CD4-positive, alpha-beta T cell treated with Interleukin-4 for 4 hours (primary cell): ENCODE measurements around the gene IDS.
"Not testable (repeated sequence)": the region's sequence is repeated elsewhere in the genome, so short reads cannot be mapped to it uniquely, and the experiment has no call there.

ENCODE experiments used
- DNase-seq: peaks from one replicate; pipeline ENCODE4 v3.0.0-alpha.2; 2020

Gene IDS

DNA sequence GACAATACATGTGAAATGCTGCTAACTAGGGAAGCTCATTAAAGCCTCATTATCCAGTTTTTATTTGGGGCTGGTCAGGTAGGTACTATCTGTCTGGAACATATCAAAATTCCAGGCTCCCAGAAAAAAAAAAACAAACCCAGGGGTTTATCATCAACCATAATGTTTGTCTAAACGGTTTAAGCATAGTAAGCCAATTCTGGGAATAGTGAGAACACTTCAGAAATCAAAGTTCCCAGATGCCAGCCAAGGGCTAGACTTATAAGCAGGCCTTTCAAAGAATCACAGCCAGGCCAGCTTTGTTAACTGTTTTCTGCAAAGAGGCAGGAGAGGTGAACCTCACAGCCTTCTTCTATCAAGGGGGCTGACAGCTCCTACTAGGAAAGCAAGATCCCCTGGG lies 8.1 kb downstream of the IDS start:
- DNase-seq: no peak

DNA sequence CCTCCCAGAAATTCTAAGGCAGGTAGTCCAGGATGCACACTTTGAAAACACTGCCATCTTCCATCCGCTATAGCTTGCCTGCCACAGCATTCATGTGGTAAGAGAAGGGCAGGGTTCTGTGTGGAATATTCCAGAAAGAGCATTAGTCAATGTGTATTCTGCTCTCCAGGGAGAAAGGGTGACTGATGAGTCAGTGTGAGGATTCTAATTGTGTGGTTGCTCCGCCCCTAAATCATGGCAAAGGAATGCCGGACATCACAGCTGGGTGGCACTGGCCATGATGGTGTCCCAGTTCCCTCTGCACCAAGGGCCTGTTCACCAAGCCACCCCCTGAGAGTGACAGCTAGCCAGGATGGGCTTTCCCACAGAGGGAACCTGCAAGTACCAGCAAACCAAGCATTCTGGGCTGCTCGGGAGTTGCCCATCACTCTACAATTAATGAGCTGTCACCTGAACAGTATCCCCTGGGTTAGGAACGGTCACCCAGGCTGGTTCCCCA lies 9.5 kb downstream of the IDS start:
- DNase-seq: no peak

DNA sequence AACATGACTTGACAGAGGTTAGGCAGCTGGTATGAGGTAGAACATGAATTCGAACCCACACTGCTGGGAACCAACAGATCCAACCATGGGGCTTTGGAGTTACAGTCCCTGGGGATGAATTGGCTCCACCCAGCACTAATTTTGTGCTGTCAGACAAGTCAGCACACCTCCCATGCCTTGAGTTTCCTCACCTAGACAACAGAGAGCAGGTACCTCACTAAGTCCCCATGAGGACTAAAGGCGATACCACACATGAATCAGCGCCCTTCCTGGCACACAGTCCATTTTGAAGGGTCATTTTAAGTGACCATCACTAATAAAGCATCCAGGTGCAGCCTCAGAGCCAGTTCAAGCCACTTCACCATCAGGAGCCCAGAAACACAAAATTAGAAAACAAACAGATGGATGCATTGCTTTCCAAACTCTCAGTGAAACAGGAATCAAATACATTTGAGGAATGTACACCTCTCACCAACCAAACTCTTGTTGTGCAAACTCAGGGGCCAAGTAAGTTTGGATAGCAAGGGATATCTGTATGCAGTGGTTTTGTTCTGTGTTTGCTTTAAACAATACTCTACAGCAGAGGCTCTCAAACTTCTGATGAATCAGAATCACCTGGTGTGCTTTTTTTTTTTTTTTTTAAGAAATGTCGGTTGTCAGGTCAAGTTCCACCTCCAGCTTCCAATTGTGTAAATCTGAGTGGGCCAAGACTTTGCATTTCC lies 10.1 kb downstream of the IDS start:
- no peak for DNase-seq

DNA sequence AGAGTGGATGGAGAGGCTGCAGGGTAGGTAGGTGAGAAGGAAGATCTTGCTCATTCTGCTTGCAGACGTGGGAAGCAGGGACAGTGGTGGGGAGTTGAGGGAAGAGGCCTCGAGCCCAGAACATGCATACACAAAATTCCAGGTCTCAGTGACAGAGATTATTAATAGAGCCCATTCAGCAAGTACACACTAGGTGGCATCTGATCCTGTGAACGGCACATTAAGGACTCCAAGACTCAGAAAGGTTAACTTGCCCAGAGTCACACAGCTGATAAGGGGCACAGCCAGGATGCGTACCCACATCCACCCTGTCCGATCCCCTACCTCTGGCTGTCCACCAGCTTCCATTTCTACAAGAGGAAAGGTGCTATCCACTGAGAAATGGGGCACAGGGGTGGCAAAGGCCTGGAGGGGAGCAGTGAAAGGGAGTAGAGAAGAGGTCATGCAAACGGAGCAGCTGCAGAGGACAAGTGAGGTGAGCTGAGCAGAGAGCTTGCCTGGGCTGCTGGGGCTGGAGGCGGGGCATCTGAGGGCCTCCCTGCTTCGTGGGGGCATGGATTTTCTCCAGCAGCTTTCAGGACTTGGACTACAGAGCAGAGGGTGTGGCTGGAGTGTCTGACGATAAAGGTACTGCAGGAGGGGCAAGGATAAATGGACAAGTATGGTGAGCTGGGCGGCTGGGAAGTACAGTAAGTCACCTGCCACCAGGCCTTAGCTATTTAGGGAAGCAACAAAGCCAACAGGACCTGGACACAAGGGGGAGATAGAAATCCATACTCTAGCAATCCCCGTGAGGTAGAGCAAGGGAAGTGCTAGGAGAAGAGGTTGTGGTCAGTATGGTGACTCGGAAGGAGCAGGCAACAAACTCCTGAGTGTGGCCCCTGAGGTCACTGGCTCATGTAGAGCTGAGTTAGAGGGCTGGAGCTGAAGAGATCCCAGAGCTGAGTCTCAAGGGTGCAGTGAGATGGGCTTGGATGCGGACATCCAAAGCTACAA lies 11.2 kb downstream of the IDS start:
- no peak for DNase-seq

DNA sequence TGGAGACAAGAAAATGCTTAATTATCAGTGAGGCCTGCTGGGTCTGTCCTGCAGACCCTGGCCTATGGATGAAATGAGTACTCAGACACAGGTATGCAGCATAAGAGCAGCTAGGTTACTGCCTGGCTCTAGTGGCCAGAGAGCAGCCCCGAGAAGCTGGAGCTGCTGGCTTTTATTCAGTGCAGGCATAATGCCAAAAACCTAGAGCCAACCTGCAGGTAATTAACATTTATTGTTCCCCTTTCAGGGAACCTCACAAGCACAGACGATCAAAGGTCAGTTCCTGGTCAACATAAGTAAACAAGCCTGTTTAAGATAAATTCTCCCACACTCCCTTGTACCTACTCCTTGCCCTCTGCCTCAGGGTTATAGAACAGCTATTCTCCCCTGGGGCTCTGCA lies 13.3 kb downstream of the IDS start:
- DNase-seq: no peak

DNA sequence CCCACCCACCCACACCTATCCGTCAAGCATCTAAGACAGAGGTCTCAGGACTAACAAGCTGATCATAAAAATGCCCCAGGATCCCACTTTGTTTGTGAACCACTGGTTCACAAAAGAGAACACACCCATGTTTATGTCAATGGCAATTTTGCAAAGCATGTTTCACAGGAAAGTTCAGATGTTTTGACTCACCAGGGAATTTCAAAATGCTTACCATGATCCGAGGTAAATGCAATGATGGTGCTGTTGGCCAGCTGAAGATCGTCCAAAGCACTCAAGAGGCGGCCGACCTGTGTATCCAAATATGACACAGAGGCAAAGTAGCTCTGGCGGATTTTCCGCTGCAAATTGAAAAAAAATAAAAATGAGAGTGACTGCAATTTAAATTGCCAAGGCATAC lies 15.0 kb downstream of the IDS start:
- no peak for DNase-seq

DNA sequence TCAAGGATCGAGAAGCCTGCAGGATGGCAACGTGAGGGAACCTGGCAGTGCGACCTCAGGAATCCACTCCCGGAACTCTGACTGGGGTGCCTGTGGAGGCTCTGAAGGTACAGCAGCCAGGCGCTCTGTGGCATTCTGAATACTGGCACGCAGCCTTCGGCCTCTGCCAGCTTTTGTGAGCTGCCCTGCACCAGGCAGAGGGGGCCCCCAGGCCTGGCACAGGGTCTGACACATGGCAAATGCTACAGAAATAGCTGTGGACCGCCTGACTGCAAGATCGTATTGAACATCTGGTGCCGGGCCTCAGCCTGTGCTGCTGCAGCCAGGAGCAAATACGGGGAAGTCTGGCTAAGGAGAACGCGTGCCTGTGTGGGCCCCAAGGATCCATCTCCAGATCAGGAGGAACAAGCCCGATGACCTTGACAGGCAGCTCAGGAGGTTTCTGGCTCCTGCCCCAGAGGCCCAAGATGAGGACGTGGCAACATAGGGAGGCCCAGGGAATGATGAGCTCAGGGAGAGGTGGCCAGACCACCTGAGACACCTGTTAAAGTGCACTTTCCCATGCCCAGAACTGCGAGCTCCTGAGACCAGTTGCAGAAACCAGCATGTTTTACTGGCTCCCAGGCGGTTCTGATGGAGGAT lies 16.6 kb downstream of the IDS start:
- DNase-seq: not testable (repeated sequence)

DNA sequence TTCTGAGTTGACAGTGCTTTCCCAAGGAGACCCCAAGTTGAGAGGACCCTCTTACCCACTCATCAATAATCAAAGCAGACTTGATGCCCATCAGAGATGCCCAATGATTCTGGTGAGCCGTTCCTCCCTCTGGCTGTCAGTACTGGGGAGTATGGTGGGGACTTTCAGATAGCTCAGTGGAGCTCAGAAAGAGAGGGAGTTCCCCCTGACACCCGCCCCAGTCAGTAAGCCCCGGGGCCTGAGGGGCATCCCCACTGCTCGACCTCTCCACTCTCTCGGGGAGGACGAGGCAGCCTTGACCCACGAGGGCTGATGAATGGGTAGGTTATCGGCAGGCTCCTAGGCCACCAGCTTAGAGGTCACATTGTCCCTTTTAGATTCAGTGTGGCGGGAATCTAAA lies 17.1 kb downstream of the IDS start:
- not testable (repeated sequence) for DNase-seq

DNA sequence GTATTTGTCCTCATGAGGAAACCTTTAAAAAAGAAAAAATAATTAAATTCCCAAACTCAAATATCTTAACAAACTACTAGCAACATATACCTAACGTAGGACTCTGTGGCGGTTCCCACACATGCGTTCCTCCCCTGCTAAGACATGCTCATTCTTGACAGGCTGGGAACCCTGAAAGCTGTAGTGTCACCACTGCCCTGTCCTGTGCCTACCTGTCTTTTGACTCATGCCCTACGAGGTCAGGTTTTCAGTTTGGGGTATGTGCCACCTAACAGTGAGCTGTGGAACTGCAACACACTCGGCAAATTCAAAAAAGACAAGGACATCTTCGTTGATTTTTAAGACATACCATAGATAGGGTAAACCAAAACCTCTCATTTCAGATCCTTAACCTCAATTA lies 17.8 kb downstream of the IDS start:
- DNase-seq: peak; percentile 26

DNA sequence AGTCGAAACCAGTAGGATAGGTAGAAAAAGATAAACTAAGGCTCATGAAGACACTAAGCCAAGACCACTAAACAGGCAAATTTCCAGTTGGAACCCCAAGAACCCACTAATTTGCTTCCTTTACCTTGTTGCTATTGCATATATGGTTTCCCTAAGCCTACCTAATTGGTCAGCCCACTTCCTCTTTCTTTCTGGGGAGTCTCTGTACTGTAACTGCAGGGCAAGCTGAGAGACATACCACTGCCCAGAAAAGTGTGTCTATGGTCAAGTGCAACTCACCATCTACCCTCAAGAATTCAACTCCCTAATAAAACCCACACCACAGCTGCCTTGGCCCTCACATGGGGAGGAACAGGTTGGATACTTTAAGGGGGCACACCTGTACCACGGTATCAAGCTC lies 28.6 kb downstream of the IDS start:
- DNase-seq: no peak

DNA sequence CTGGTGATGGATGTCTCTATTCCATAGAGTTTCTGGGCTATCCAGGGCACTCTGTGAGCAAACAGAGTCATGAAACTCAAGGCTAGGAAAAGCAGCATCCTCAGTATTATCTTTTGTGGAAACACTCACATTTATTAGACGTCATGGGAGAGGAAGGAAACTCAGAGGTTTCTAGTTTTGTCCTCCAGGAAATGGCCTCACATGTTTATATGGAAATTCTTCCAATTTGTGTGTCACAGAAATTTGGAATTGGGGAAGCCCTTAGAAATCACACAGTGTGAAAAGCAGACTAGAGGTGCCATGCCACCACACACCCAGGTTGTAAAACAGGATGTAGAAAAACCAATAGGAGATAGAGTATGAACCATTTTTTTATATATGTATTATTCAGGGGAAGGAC lies 31.1 kb downstream of the IDS start:
- DNase-seq: no peak

DNA sequence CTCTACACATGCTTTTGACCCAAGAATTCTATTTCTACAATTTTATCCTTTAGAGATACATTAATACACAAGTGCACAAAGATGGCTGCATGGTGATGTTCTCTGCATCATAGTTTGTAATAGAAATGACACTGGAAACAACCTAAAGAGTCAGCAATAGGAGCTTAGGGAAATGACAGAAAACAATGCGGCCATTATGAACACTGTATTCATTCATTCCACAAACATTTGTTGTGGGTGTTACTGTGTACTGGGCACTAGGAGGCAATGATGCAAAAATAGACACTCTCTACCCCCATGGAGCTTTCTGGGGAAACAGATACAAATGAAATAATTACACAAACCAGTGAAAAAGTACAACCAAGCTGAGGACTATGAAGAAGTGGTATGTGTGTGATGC lies 32.0 kb downstream of the IDS start:
- no peak for DNase-seq

DNA sequence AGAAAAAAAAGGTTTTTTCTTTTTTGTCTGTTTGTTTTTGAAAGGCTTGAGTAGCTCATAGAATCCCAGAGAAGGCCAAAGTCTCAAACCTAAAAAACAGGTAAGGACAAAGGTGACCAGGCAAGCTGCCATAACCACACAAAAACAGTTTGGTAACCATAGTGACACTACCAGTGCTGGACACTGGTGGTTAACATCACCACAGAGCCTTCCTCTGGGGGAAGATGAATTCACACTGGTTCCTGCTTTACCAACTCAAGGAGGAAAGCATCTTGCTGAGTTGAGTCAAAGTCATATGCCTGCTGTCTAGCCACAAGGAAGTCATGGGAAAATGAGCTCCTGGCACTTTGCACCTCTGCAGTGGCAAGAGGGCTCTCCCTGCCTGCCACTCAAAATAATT lies 32.5 kb downstream of the IDS start:
- DNase-seq: no peak

DNA sequence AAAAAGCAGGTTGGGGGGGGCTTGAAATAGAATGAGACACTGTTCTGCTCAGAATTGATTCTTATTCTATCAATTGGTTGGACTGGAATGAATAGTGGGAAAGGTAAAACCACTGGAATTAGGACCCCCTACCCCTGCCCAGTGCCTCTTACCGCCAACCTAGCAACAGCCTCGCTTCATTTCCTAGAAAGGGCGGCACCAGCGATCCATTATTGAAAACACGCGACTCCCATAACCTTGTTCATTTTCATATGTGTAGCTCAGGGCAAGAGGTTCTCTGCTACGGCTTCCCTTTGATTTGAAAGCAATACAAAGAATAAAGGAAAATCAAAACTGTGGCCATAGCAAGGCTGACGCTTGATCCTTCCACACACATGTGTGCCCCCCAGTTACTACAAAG lies 33.7 kb downstream of the IDS start:
- DNase-seq: no peak

DNA sequence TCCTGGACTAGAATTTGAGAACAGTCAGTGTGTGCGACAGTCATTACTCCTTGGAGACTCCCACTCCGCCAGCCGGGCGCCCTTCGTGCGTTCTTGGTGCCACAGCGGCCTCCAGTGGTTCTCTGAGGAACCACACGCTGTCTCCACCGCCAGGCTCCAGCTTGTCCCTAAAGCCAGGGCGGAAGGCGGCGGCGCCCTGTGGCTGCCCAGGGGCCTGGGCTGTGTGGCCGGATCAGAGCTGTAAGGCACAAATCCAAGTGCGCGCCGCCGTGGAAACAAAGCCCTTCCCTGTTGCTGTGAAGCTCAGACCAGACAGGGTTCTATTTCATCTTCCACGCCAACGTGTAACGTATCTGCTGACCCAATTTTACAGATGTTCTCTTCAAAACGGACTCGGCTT lies 34.2 kb downstream of the IDS start:
- DNase-seq: peak; percentile 36

DNA sequence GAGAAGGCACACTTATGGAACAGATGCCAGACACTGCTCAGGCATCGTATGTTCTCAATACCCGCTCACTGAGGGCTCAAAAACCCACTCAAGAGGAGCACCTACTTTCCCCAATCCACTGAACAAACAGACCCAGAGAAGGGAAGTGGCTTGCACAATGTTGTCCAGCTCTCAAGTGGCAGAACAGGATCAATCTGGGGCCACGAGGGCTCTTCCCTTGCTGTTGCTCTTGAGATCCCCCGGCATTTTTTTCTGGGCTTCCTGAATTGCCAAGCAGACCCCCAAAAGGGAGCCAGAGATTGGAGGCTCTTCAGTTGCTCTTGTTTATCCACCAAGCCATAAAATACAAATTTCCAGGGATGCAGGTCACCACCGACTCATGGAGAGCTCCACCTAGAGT lies 35.7 kb downstream of the IDS start:
- no peak for DNase-seq

DNA sequence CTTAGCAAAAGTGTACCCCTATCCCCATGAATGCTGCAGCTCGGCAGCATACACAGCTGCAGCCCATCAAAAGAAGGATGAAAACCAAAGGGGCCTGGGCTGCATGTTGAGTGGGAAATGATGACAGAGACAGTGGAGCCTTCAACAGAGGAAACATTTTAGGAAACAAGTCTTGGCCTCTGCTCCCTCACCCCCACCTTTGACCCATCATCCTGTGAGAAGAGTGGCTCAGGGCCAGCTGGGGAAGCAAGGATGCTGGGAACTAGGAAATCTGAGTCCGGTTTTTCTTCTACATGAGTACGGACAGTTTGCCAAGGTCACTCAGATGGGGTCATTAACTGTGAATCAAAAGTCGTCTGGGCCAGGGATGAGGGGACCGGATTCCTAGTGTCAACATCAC lies 37.2 kb downstream of the IDS start:
- no peak for DNase-seq

DNA sequence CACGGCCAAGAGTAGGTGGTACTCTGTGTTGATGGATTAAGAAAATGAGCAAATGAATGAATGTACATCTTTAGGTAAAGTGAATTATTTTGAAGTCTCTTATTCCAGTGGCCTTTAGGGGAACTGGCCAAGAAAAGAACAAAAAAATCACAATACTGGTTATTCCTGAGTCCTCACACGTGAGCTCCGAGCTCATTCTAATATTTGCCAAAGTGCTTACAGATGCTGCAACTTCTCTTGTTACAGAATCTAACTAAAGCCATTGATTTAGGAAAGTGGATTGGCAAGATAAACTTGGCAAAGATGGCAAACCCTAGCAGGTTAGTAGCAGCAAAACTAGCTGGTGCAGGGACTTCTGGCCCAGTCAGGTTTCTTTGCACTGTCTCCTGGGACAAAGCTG lies 37.6 kb downstream of the IDS start:
- DNase-seq: no peak

DNA sequence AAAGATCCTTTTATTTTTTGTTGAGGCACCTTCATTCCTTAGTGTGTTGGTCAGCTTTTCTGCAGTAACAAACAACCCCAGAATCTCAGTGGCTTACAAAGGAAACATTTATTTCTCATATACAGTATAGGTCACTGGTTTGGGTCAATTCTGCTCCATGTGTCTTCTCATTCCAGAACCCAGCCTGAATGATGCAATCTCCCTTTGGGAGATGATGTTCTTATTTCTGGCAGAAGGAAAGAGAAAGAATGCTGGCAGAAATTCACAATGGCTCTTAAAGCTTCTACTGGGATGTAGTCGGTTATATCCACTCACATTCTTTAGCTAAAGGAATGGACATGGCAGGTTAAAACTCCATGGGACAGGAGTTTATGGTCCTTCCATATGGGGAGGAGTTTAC lies 42.3 kb downstream of the IDS start:
- DNase-seq: no peak

DNA sequence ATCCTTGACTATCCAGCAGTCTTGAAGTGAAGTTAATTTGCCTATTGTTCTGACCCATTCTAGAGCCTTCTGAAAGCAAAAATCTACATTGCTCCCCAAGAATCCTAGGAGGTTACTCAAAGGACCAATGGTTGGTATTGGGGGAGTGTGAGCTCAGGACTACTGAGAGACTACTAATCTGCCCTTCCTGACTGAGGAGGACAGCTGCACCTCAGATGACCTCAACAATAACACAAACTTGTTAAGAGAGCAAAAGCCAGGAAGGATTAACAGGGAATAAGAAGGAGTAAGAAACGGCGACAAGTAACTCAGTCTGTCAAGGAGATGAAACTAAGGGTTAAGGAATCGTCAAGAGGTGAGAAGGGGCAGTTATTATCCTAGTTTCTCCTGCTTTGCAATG lies 43.4 kb downstream of the IDS start:
- no peak for DNase-seq

DNA sequence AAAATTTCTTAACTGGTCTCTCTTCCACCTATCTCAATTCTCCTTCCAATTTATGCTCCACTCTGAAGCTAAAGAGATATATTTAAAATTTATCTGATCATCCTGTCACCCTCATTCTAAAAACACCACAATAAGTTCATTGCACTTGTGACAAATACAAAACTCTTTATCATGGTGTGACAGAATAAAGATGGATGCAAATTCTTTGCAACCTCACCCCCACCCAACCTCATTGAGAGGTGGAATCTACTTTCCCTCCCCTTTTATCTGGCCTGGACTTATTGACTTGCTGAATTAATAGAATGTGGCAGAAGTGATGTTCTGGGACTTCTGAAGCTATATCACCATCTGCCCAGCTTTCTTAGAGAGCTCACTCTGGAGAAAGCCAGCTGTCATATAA lies 46.5 kb downstream of the IDS start:
- DNase-seq: no peak

DNA sequence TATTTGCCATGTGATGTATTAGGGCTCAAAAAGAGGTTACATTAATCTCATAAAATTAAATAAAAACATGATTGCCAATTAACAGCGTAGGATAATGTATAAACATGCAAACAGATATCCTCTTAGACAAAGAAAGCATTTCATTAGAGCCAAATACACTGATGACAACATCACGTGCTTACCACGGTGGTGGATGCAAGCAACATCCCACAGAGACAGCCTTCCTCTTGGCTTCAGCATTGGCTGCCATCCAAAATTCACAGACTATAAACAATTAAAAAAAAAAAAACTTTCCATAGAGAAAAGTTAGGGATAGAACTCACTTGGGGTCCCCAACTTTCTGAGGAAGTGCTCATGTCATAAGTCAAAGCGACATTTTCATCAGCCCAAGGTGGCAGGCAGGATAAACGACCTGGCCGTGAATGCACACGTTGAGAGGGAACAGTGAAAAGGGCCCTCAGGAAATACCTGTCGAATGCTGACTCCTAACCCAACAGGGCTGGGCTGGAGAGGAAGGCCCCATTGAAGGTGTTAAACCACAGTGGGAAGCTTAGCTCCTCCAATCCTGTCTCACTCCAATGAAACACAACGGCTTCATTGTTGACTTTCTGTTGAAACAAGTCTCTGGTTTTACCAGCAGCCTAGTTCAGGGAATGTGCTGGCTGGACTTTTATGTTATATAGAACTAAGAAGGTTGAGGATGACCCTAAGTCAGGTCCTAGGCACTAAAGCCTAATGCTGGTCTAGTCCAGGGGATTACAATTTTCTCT lies 48.4 kb downstream of the IDS start:
- no peak for DNase-seq

DNA sequence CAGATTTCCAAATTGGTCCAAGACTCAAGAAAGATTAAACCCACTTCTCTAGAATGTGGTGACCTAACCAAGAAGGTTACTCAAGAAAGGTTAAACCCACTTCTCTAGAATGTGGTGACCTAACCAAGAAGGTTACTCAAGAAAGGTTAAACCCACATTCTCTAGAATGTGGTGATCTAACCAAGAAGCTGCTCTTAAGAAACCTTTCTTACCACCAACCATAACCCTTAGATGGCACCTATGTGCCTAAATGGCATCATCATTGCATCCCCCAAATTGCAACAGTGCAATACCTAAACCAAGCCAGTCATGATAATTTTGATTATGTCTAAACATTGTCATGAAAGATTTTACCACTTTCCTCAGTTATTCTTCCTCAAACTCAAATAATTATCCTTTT lies 49.2 kb downstream of the IDS start:
- DNase-seq: no peak
